HK-2 (cell line): ENCODE data around the gene CD55.

Source experiments
- DNase-seq: peaks from one replicate; pipeline ENCODE4 v3.0.0-alpha.2; 2018; ENCODE audit not compliant: unreplicated experiment

The CD55 gene

DNA sequence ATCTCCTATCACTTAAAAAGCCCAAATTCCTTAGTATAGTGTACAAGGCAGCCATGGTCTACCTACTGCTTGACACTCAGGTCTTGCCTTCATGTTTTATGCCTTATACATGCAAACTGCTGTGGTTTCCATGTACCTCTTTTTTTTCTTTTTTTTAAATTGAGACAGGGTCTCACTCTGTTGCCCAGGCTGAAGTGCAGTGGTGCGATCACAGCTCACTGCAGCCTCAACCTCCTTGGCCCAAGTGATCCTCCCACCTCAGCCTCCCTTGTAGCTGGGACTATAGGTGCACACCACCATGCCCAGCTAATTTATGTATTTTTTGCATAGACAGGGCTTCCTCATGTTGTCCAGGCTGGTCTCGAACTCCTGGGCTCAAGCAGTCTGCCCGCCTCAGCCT is 8.0 kb downstream of the CD55 start:
- no peak for DNase-seq

- DNase-seq: no peak
These were observed 8.7 kb downstream of the CD55 start for GRCh38 chr1:207330011-207330710.

- no peak for DNase-seq
These were observed 10.2 kb downstream of the CD55 start for GRCh38 chr1:207331354-207332313.

- DNase-seq: no peak
These were observed 11.6 kb downstream of the CD55 start for GRCh38 chr1:207333009-207333600.

DNA sequence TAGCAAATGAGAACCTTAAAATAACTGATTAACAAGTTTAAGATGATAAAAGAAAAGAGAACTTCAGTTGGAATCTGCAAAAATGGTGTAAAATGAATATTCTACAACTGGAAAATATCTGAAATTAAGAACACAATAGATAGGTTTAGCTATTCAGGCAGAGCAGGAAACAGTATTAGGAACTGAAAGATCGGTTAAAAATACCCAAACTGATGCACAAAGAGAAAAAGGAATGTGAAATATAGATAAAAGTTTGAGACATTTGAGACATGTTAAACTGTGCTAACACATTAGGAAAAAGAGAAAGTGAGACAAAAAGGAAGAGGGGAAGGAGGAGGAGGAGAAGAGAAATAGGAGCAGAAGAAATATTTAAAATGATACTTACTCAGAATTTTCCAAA is 12.1 kb downstream of the CD55 start:
- DNase-seq: no peak

DNA sequence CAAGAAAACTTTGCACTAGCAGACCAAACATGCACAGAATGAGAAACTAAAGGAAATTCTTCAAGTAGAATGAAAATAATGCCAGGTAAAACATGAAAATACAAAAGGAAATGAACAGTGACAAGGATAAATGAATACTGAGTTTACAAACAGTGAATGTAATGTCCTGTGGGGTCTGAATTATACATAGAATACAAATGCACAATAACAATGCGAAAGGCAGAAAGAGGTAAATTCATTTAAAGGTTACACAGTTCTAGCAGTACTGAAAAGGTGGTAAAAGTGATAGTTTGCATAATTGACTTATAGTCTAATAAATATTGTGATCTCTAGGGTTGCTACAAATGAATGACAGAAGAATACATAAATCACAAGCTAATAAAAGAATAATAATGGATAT is 12.9 kb downstream of the CD55 start:
- DNase-seq: no peak

DNA sequence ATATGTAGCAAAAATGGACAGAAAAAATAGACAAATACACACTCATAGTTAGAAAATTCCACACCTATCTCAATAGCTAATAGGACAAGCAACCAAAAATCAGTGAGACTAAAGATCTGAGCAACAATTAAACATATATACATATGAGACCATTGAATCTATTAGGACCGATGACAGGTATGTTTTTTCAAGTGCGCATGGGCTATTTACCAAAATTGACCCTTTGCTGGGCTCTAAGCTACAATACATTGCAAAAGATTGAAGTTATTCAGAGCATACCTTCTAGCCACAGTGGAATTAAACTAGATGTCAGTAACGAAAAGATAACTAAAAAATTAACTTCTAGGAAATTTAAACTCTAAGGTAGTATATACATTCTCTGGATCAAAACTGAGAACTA is 13.7 kb downstream of the CD55 start:
- DNase-seq: no peak

DNA sequence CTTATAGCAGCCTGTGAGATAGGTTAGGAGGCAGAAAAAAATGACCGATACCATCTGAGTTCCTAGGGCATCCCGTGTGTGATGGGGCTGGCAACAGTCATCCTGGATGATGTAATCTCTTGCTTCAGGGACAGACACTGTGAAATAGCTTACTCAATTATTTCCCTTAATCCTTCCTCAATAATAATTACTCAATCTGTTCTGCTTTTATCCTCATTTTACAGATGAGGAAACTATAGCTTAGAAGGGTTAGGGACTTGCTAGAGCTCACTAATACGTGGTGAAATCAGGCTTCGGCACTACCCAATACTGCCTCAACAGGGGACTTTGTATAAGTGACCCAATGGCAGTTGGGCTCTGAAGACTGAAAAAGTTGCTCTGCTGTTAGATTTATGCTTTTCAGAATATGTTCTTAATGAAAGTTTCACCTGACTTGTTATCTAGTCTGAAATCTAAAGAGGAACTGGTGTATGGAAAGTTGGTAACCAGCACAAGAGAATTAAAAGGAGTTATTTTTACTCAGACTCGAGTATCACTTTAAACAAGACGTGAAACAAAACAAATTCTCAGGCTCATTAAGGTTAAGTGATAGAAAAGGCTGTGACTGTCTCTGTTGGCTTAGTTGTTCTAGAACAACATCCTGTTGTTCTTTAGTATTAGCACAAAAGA is 14.4 kb downstream of the CD55 start:
- DNase-seq: no peak

DNA sequence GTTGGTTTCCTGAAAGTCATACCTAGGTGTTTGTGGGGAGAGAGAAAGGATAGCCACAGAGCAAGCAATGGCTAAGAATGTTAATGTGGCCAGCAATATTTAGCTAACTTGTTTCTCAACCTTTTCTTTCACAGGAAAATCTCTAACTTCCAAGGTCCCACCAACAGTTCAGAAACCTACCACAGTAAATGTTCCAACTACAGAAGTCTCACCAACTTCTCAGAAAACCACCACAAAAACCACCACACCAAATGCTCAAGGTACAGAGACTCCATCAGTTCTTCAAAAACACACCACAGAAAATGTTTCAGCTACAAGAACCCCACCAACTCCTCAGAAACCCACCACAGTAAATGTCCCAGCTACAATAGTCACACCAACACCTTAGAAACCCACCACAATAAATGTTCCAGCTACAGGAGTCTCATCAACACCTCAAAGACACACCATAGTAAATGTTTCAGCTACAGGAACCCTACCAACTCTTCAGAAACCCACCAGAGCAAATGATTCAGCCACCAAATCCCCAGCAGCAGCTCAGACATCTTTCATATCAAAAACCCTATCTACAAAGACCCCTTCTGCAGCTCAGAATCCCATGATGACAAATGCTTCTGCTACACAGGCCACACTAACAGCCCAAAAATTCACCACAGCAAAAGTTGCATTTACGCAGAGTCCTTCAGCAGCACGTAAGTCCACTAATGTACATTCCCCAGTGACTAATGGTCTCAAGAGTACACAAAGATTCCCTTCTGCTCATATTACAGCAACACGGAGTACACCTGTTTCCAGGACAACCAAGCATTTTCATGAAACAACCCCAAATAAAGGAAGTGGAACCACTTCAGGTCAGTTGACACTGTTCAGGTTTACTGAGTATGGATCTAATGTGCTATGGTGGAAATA is 15.3 kb downstream of the CD55 start:
- DNase-seq: no peak

- no peak for DNase-seq
These were observed 20.9 kb downstream of the CD55 start for GRCh38 chr1:207342332-207342731.

DNA sequence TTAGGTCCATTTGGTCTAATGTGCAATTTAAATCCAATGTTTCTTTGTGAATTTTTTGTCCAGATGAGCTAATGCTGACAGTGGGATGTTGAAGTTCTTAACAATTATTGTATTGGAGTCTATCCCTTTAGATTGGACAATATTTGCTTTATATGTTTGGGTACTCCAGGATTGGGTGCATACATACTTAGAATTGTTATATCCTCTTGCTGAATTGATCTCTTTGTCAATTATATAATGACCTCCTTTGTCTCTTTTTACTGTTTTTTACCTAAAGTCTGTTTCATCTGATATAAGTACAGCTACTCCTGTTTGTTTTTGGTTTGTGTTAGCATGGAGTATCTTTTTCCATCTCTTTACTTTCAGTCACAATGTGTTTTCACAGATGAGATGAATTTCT is 22.2 kb downstream of the CD55 start:
- no peak for DNase-seq

- no peak for DNase-seq
These were observed 22.7 kb downstream of the CD55 start for GRCh38 chr1:207344221-207344620.

DNA sequence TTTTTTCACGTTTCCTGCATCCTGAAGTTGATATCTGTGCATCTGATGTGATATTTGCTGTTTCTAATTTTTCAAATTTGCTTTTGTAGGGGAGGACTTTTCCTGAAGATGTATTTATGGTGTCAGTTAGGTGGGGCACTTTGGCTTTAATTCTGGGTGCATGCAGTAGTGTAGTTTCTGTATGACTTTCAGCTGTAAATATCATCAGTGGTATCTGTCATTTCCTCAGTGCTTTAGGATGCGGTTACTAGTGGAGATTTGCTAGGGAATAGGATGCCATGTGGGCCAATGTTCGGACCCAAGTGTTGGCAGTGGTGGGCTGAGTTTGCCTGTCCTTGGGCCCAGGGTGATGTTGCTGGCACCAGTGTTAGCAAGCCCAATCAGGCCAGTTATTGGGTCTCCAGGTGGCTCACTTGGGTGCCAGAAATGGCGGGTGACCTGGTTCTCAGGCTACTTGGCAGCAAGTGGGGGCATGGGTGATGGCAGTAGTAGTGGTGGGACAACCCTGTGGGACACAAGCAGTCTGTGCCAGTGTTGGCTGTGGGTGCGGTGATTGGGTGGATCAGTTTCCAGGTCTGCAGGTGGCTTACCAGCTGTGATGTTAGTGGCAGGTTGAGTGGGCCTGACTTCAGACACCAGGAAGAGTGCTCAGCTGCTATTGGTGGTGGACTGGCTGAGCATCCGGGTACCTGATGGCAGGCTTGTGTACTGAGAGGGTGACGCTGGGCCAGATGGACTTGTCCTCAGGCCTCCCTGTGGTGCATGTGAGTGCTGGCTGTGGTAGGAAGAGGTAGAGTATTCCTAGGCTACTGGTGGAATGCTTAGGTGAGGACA is 24.4 kb downstream of the CD55 start:
- no peak for DNase-seq

DNA sequence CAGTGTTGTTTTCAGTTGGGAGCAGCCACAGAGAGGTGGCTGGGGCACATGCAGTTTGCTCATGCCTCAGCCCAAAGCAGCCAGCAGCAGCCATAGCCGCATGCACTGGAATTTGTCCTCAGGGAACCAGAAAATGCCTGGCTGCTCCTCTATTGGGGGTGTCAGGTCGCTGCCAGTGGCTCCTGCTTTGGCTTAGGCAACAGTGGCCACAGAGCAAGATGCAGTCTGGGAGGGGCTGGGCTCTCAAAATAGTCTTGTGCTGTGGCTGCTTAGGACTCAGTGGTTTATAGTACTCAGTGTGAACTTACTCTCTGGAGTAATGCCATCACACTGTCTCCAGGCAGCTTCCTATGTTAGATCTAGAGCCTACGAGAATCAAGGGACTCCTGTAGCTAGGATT is 25.0 kb downstream of the CD55 start:
- DNase-seq: no peak

GRCh38 chr1:207349979-207350378 is 28.5 kb downstream of the CD55 start:
- DNase-seq: no peak

GRCh38 chr1:207352554-207352953 is 31.1 kb downstream of the CD55 start:
- no peak for DNase-seq

DNA sequence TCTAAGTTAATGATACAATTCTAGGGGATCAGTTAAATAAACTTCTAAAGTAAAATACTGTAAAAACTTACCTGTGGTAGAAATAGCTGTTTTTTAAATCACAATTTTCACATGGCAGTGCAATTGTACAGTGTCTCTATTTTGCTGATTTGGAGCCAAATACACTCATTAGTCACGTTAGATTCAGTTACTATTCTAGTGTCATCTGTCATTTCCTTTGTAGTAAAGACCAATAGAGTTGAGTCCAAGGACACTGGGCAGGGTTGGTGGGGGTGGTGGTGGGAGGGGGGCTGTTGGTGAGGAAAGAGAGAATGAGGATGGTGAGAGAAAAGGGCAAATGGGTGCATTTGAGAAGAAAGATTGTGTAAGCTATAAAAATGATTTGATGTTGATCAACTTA is 33.6 kb downstream of the CD55 start:
- DNase-seq: no peak

- no peak for DNase-seq
These were observed 34.2 kb downstream of the CD55 start for GRCh38 chr1:207355513-207356295.

- no peak for DNase-seq
These were observed 39.6 kb downstream of the CD55 start for GRCh38 chr1:207361029-207361428.
